Prostate gland (tissue), 2 donors: ENCODE results near the gene GPRIN3. TPM values are rescaled to one million over a fixed set of nuclear protein-coding genes. Genes with fewer than 3 reads are reported as not detected.

Experiments
- DNase-seq: peaks from one replicate; pipeline ENCODE4 v3.0.0-alpha.2; 2019; ENCODE audit warnings: low spot score
- H3K27ac ChIP-seq, 2 donors: fragments of 200-600 bp; sonication (generic); 2 replicates each; pipeline ENCODE4 v1.5.1; 2017 to 2019
- H3K27me3 ChIP-seq: fragments of 200-600 bp; sonication (generic); replicated peaks from 2 replicates; pipeline ENCODE4 v1.5.1; 2019; ENCODE audit not compliant: insufficient read depth
- H3K36me3 ChIP-seq, 2 donors: fragments of 200-600 bp; sonication (generic); 1 replicate in 1 of 2; 2 replicates in 1 of 2; pipeline versions ENCODE4 v1.5.1 to v1.8.1; 2017 to 2019
- H3K4me1 ChIP-seq: fragments of 200-600 bp; sonication (generic); replicated peaks from 2 replicates; pipeline ENCODE4 v1.5.1; 2019
- H3K4me3 ChIP-seq, 2 donors: fragments of 200-600 bp; sonication (generic); 2 replicates each; pipeline ENCODE4 v1.5.1; 2017 to 2019
- H3K9me3 ChIP-seq: fragments of 200-600 bp; sonication (generic); 2 replicates; pipeline ENCODE4 v1.5.1; 2017
- CTCF ChIP-seq, 4 experiments: fragments of 200-600 bp in 2 of 4; fragments of 450-650 bp in 2 of 4; sonication (generic) in 2 of 4; IDR thresholded peaks; 1 replicate in 3 of 4; 2 replicates in 1 of 4; pipeline ENCODE4 v1.5.1; 2016 to 2019; ENCODE audit warnings: antibody characterized with exemption in 4 of 4, mild to moderate bottlenecking in 2 of 4, moderate library complexity in 2 of 4
- POLR2A ChIP-seq: fragments of 450-650 bp; IDR thresholded peaks from one replicate; pipeline ENCODE4 v1.6.1; 2016; ENCODE audit warnings: antibody characterized with exemption, mild to moderate bottlenecking
- POLR2AphosphoS5 ChIP-seq: sonication (generic); formaldehyde crosslinking; IDR thresholded peaks from one replicate; pipeline ENCODE4 v1.6.1; 2017; ENCODE audit warnings: antibody characterized with exemption
- WGBS: methylation state at CpG from one replicate; pipeline ENCODE4 v1.1.5; 2018; 5-methylcytosine and 5-hydroxymethylcytosine counted together
- intact Hi-C: fragments of 100-400 bp; cut with DNase I; formaldehyde crosslinking; loops from one replicate; pipeline ENCODE4 v1.14.2; 2022
- total RNA-seq, 2 donors: library from RNA; depleted of rRNA; stranded (reverse); fragments of >200 nt; gene quantifications; one replicate each; pipeline ENCODE4 v1.1.0, GENCODE V29; 2016

GPRIN3 gene
- total RNA-seq, 2 donors from 2014 or later = 0.77 to 2.4 TPM

GRCh38 chr4:89248879-89249281 is 58.7 kb downstream of the GPRIN3 start:
- Histone ChIP-seq H3K4me1 (no peaks in the 10 kb centered on the region), H3K36me3 (no peaks in the 10 kb centered on the region), H3K9me3 (no peaks in the 10 kb centered on the region), H3K4me3 (peak overlapping the region in 1 of 2 donors; percentile 9), H3K27ac (no peak overlapping the region), H3K27me3 (no peaks in the 10 kb centered on the region)
- intact Hi-C loops = no loop called here
- WGBS = 67% methylated on average over 11 of the region's 11 CpGs
- TF ChIP-seq CTCF (IDR thresholded peaks at IDR 0.05) = no peak
- TF ChIP-seq POLR2AphosphoS5 = no peak
- no peak for TF ChIP-seq POLR2A
- DNase-seq = no peak

GRCh38 chr4:89247951-89248350 is 59.6 kb downstream of the GPRIN3 start:
- Histone ChIP-seq H3K27ac (no peak overlapping the region), H3K9me3 (no peaks in the 10 kb centered on the region), H3K36me3 (no peaks in the 10 kb centered on the region), H3K4me3 (no peak overlapping the region), H3K4me1 (no peaks in the 10 kb centered on the region), H3K27me3 (no peaks in the 10 kb centered on the region)
- WGBS = 68% methylated on average over 13 of the region's 13 CpGs
- no peak for DNase-seq
- intact Hi-C loops = no loop called here
- TF ChIP-seq POLR2AphosphoS5 = no peak
- no peak for TF ChIP-seq POLR2A
- TF ChIP-seq CTCF (IDR thresholded peaks at IDR 0.05) = no peak

GRCh38 chr4:89245459-89245858 is 62.1 kb downstream of the GPRIN3 start:
- intact Hi-C loops = no loop called here
- no peaks in the 10 kb centered on the region for H3K4me1 ChIP-seq
- H3K4me3 ChIP-seq = no peak overlapping the region
- TF ChIP-seq POLR2AphosphoS5 (peak; percentile 44), POLR2A (no peak), CTCF (IDR thresholded peaks at IDR 0.05) (no peak)
- no peak overlapping the region for H3K27ac ChIP-seq
- DNase-seq = no peak
- H3K9me3 ChIP-seq = no peaks in the 10 kb centered on the region
- no peaks in the 10 kb centered on the region for H3K27me3 ChIP-seq
- WGBS = 53% methylated on average over 2 of the region's 2 CpGs
- H3K36me3 ChIP-seq = no peaks in the 10 kb centered on the region

- Histone ChIP-seq H3K4me3 (no peak overlapping the region), H3K4me1 (no peaks in the 10 kb centered on the region), H3K36me3 (no peaks in the 10 kb centered on the region), H3K27ac (no peak overlapping the region), H3K27me3 (no peaks in the 10 kb centered on the region), H3K9me3 (no peaks in the 10 kb centered on the region)
- no peak for TF ChIP-seq POLR2A
- TF ChIP-seq CTCF (IDR thresholded peaks at IDR 0.05) = no peak
- no peak for TF ChIP-seq POLR2AphosphoS5
- intact Hi-C loops = no loop called here
- DNase-seq = no peak
Measured at GRCh38 chr4:89243733-89244252, 63.8 kb downstream of the GPRIN3 start.

- TF ChIP-seq CTCF (IDR thresholded peaks at IDR 0.05) = no peak
- TF ChIP-seq POLR2AphosphoS5 = no peak
- no peak for TF ChIP-seq POLR2A
- 65% methylated on average over 5 of the region's 5 CpGs for WGBS
- intact Hi-C loops = no loop called here
- Histone ChIP-seq H3K36me3 (no peaks in the 10 kb centered on the region), H3K4me1 (no peaks in the 10 kb centered on the region), H3K27ac (no peak overlapping the region), H3K27me3 (no peaks in the 10 kb centered on the region), H3K4me3 (no peak overlapping the region), H3K9me3 (no peaks in the 10 kb centered on the region)
- no peak for DNase-seq
Measured at GRCh38 chr4:89242864-89243732, 64.5 kb downstream of the GPRIN3 start.
